Mucosa of stomach (tissue), 1 donor: Measurements from ENCODE around the gene ACTN1.

Experiments used
- H3K27me3 ChIP-seq: one replicate; pipeline ENCODE4 v1.7.0; 2013; ENCODE audit warnings: mild to moderate bottlenecking, low read length; ENCODE audit not compliant: control insufficient read depth, insufficient read depth
- H3K36me3 ChIP-seq: one replicate; pipeline ENCODE4 v1.7.0; 2013; ENCODE audit warnings: low read length; ENCODE audit not compliant: control insufficient read depth, insufficient read depth
- H3K4me1 ChIP-seq: one replicate; pipeline ENCODE4 v1.7.0; 2013; ENCODE audit warnings: mild to moderate bottlenecking, low read length; ENCODE audit not compliant: control insufficient read depth, insufficient read depth
- H3K4me3 ChIP-seq: one replicate; pipeline ENCODE4 v1.7.0; 2013; ENCODE audit warnings: low read length
- H3K9ac ChIP-seq: one replicate; pipeline ENCODE4 v1.7.0; 2013; ENCODE audit warnings: mild to moderate bottlenecking, low read length, moderate library complexity
- H3K9me3 ChIP-seq: one replicate; pipeline ENCODE4 v1.7.0; 2013; ENCODE audit warnings: mild to moderate bottlenecking, low read length, moderate library complexity; ENCODE audit not compliant: control insufficient read depth
- donor health status: Pancreatic carcinoma.

ACTN1 gene

GRCh38 chr14:68965261-68965761 is 13.8 kb downstream of the ACTN1 start:
- H3K36me3 ChIP-seq, result no peaks in the 10 kb centered on the region
- peaks cover 55% of the 10 kb centered on the region for H3K4me1 ChIP-seq
- no peak overlapping the region for H3K4me3 ChIP-seq
- no peaks in the 10 kb centered on the region for H3K27me3 ChIP-seq
- H3K9me3 ChIP-seq, result no peaks in the 10 kb centered on the region
- no peak overlapping the region for H3K9ac ChIP-seq

- Histone ChIP-seq H3K9me3 (no peaks in the 10 kb centered on the region), H3K4me1 (peaks cover 51% of the 10 kb centered on the region), H3K27me3 (no peaks in the 10 kb centered on the region), H3K9ac (no peak overlapping the region), H3K4me3 (no peak overlapping the region), H3K36me3 (no peaks in the 10 kb centered on the region)
Measured at GRCh38 chr14:68964300-68965093, 14.6 kb downstream of the ACTN1 start.

GRCh38 chr14:68962681-68963080 is 16.4 kb downstream of the ACTN1 start:
- Histone ChIP-seq H3K9me3 (no peaks in the 10 kb centered on the region), H3K36me3 (no peaks in the 10 kb centered on the region), H3K9ac (no peak overlapping the region), H3K27me3 (no peaks in the 10 kb centered on the region), H3K4me3 (no peak overlapping the region), H3K4me1 (peaks cover 60% of the 10 kb centered on the region)

GRCh38 chr14:68961781-68962584 is 17.1 kb downstream of the ACTN1 start:
- Histone ChIP-seq H3K27me3 (no peaks in the 10 kb centered on the region), H3K9ac (no peak overlapping the region), H3K36me3 (no peaks in the 10 kb centered on the region), H3K4me3 (no peak overlapping the region), H3K4me1 (peaks cover 56% of the 10 kb centered on the region), H3K9me3 (no peaks in the 10 kb centered on the region)

- peaks cover 54% of the 10 kb centered on the region for H3K4me1 ChIP-seq
- no peaks in the 10 kb centered on the region for H3K27me3 ChIP-seq
- H3K4me3 ChIP-seq, result no peak overlapping the region
- H3K9me3 ChIP-seq, result no peaks in the 10 kb centered on the region
- no peaks in the 10 kb centered on the region for H3K36me3 ChIP-seq
- H3K9ac ChIP-seq, result no peak overlapping the region
Measured at GRCh38 chr14:68961361-68961760, 17.7 kb downstream of the ACTN1 start.

GRCh38 chr14:68960123-68960522 is 19.0 kb downstream of the ACTN1 start:
- peaks cover 54% of the 10 kb centered on the region for H3K4me1 ChIP-seq
- H3K4me3 ChIP-seq, result no peak overlapping the region
- no peaks in the 10 kb centered on the region for H3K27me3 ChIP-seq
- H3K36me3 ChIP-seq, result no peaks in the 10 kb centered on the region
- no peaks in the 10 kb centered on the region for H3K9me3 ChIP-seq
- no peak overlapping the region for H3K9ac ChIP-seq

GRCh38 chr14:68959035-68959434 is 20.1 kb downstream of the ACTN1 start:
- no peaks in the 10 kb centered on the region for H3K9me3 ChIP-seq
- no peak overlapping the region for H3K9ac ChIP-seq
- no peaks in the 10 kb centered on the region for H3K27me3 ChIP-seq
- H3K36me3 ChIP-seq, result no peaks in the 10 kb centered on the region
- peaks cover 50% of the 10 kb centered on the region for H3K4me1 ChIP-seq
- H3K4me3 ChIP-seq, result no peak overlapping the region

- H3K9me3 ChIP-seq, result no peaks in the 10 kb centered on the region
- H3K4me1 ChIP-seq, result peaks cover 48% of the 10 kb centered on the region
- no peak overlapping the region for H3K4me3 ChIP-seq
- no peaks in the 10 kb centered on the region for H3K36me3 ChIP-seq
- H3K9ac ChIP-seq, result no peak overlapping the region
- H3K27me3 ChIP-seq, result no peaks in the 10 kb centered on the region
Measured at GRCh38 chr14:68958553-68958952, 20.5 kb downstream of the ACTN1 start.

GRCh38 chr14:68957775-68958174 is 21.3 kb downstream of the ACTN1 start:
- Histone ChIP-seq H3K9me3 (no peaks in the 10 kb centered on the region), H3K4me3 (no peak overlapping the region), H3K4me1 (peaks cover 49% of the 10 kb centered on the region), H3K27me3 (no peaks in the 10 kb centered on the region), H3K9ac (no peak overlapping the region), H3K36me3 (no peaks in the 10 kb centered on the region)

GRCh38 chr14:68956724-68957123 is 22.4 kb downstream of the ACTN1 start:
- Histone ChIP-seq H3K9me3 (no peaks in the 10 kb centered on the region), H3K4me1 (peaks cover 57% of the 10 kb centered on the region)

GRCh38 chr14:68955851-68956179 is 23.3 kb downstream of the ACTN1 start:
- H3K9me3 ChIP-seq, result no peaks in the 10 kb centered on the region
- peaks cover 66% of the 10 kb centered on the region for H3K4me1 ChIP-seq
- H3K4me3 ChIP-seq, result no peak overlapping the region
- peak overlapping the region; percentile 40 for H3K9ac ChIP-seq
- H3K27me3 ChIP-seq, result no peaks in the 10 kb centered on the region
- H3K36me3 ChIP-seq, result no peaks in the 10 kb centered on the region

More at GRCh38 chr14:68956724-68957123, 22.4 kb downstream of the ACTN1 start:
- H3K9ac ChIP-seq, result no peak overlapping the region
- H3K4me3 ChIP-seq, result no peak overlapping the region
- H3K27me3 ChIP-seq, result no peaks in the 10 kb centered on the region
- H3K36me3 ChIP-seq, result no peaks in the 10 kb centered on the region

- no peaks in the 10 kb centered on the region for H3K36me3 ChIP-seq
- peaks cover 69% of the 10 kb centered on the region for H3K4me1 ChIP-seq
- H3K27me3 ChIP-seq, result no peaks in the 10 kb centered on the region
- no peak overlapping the region for H3K4me3 ChIP-seq
- H3K9ac ChIP-seq, result peak overlapping the region; percentile 40
- no peaks in the 10 kb centered on the region for H3K9me3 ChIP-seq
Measured at GRCh38 chr14:68955164-68955850, 23.8 kb downstream of the ACTN1 start.
